Measurements from ENCODE around the gene IFNL4.
"Not testable (repeated sequence)": the region's sequence is repeated elsewhere in the genome, so short reads cannot be mapped to it uniquely, and the experiment has no call there.

- not testable (repeated sequence) for TF ChIP-seq CTCF, EP300, POLR2AphosphoS5, POLR2A (IDR thresholded peaks at IDR 0.05)
Measured at GRCh38 chr19:39273859-39274258, 25.2 kb upstream of the IFNL4 start.
